ENCODE data around the gene PPIA.
"Not testable (repeated sequence)": the region's sequence is repeated elsewhere in the genome, so short reads cannot be mapped to it uniquely, and the experiment has no call there.

Gene PPIA

GRCh38 chr7:44764665-44765578, 31.6 kb upstream of the PPIA start:
- no peak for DNase-seq

GRCh38 chr7:44765579-44766415, 30.7 kb upstream of the PPIA start:
- DNase-seq, result no peak

- DNase-seq, result no peak
Measured at GRCh38 chr7:44766416-44766801, 30.1 kb upstream of the PPIA start.

DNA sequence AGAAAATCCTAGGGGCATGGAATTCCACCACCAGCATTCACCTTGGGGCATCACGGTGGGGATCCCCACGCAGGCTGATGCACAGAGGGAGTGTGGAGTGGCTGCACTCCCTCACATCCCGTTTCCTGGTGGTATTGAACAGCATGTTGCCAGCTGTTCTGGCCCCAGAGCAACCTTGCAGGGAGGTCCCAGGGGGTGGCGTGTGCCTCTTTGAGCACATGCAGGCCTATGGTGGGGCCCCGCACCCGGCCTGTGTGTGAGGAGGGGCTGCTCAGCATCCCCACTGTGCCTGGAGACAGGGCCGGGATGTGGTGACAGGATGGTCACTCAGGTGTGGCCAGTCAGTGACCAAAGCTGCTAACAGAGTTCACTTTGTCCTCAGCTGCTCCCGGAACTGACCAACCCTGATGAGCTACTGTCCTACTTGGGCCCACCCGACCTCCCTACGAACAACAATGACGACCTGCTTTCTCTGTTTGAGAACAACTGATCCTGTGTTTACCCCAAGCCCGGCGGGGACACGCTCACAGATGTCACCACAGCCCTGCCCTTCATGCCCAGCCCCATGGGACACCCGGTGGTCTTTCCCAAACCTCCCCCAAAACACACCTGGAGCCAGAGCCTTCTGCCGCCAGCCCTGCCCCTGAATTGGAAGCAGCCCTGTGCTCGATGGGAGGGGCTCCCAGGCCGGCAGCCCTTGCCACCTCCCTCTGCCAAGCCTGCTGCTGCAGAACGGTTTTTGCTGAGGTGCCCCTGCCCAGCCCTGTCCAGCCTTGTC, 29.2 kb upstream of the PPIA start:
- DNase-seq, result no peak

DNA sequence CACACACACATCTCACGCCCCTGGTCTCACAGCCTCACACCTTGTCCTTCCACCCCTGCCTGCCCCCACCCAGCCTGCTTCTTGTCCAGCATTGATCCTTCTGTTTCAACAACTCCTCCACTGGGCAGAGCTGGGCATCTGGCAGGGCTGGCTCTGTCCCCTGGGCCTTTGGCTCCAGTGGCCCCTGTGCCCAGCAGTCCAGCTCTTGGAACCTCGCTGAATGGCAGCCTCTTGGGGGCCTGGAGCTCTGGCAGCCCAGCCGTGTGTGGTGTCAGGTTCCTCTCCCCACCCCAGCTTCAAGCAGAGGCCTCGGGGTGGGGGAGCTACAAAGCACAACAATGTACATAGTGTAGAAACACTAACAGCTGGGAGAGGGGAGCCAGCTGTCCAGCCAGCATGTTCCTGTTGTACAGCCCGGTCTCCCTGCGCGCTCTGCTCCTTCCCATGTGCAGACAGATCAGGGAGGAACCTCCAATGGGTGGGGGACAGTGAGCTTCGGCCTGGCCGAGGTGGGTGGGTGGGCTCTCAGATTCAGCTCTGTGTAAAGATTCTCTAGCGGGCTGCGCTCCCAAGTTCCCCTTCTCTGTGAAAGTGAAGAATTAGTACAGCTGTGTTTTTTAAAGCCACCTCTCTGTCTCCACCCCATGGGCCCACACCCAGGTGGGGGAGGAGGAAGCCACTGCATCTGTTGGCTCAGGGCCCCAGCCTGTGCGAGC, 28.4 kb upstream of the PPIA start:
- peak; percentile 80 for DNase-seq

DNA sequence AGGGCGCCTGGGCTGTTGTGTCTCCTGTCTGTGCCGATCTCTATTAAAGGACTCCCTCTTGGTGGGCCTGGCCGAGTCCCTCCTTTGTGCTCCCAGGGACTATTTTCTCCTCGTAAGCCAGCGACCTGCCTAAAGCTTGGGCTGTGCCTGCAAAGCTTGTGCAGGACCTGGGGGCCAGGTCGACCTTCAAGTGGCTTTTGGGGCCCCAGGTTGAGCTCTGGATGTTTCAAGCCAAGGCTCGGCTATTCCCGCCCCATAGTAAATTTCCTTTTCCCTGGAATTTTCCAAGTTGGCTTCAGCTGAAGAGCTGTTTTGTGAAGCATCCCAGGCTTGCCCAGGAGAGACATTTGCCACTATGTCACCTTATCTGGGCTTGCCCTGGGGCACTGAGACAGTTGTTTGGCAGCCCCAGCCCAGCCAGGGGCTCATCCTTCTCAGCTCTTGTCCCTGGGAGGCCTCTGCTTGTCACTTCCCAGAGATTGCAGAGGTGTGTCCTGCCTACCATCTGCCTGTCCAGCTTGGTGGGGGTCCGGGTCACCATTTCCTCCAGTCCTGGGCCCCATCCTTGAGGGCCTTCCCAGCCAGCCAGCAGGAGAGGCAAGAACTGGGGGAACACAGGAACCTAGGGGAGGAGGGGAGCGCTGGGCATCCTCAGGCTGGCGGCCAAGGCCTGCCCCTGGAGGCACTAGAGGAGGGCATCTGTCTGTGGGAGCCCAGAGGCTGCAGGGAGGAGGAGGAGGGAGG, 27.7 kb upstream of the PPIA start:
- DNase-seq, result no peak

DNA sequence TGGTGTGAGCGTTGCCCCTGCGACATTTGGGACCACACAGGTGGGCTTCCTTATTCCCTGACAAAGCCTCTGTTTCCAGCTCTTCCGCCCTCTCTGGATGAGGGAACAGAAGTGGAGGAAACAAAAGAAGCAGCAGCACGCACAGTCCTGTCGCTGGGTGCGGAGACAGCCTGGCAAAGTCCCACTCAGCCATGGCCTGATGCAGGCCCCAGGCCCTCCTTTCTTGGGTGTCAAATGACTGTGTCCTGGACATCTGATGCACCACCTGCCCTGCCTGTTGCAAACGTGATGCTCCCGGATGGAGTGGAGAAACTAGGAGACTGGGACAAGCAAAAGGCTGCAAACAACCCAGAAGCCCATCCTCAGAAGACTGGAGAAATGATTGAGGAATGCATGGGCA, 27.1 kb upstream of the PPIA start:
- no peak for DNase-seq

GRCh38 chr7:44769776-44770294, 26.6 kb upstream of the PPIA start:
- DNase-seq, result peak; percentile 34

DNA sequence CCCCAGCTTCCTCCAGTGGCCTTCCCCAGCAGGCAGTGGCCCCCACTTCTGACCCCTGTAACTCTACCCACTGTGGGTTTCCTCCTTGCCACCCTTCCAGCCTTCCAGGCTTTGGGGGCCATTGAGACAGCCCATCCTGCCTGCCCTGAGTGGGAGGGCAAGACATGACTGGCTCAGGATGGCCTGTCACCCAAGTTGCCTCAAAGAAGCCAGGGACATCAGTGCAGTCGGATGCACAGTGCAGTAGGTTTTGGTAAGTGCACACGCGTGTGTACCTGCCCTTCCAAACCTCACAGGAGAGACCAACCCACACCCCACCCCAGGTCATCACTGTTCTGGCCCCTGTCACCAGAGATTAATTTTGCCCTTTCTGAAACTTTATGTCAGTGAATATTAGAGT, 25.1 kb upstream of the PPIA start:
- DNase-seq, result no peak

- DNase-seq, result no peak
Measured at GRCh38 chr7:44772440-44772839, 24.0 kb upstream of the PPIA start.

- DNase-seq, result no peak
Measured at GRCh38 chr7:44772867-44773266, 23.6 kb upstream of the PPIA start.

DNA sequence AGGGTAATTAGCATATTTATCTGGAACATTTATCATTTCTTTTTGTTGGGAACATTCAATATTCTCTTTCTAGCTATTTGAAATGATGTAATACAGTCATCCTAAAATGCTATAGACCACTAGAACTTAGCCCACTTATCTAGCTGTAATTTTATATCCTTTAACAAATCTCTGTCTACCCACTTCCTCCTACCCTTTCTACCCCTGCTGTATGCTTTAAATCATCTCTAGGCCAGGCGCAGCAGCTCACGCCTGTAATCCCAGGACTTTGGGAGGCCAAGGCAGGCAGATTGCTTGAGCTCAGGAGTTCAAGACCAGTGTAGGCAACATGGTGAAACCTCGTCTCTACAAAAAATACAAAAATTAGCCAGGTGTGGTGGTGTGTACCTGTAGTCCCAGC, 22.0 kb upstream of the PPIA start:
- not testable (repeated sequence) for DNase-seq

GRCh38 chr7:44775383-44776107, 20.9 kb upstream of the PPIA start:
- DNase-seq, result no peak

- no peak for DNase-seq
Measured at GRCh38 chr7:44776211-44776610, 20.3 kb upstream of the PPIA start.

DNA sequence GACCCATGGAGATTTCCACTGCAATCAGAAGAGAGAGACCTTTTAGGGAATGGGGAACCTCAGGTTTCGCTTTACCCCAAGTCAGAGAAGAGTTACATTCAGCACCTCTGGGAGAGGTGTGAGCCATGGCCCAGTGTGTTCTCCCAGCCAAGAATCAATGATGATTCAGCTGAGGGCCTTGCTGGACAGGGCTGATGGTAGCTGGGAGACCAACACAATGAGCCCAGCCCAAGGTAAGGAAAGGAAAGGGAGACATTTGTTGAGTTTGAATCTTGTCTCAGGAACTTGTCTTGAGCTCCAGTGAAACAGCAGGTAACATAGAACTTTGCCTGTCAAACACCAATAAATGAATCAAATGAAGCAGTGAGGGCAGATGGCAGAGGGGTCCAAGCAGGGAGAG, 14.0 kb upstream of the PPIA start:
- DNase-seq, result no peak

- DNase-seq, result no peak
Measured at GRCh38 chr7:44783407-44783806, 13.1 kb upstream of the PPIA start.

GRCh38 chr7:44784364-44784763, 12.1 kb upstream of the PPIA start:
- DNase-seq, result no peak

DNA sequence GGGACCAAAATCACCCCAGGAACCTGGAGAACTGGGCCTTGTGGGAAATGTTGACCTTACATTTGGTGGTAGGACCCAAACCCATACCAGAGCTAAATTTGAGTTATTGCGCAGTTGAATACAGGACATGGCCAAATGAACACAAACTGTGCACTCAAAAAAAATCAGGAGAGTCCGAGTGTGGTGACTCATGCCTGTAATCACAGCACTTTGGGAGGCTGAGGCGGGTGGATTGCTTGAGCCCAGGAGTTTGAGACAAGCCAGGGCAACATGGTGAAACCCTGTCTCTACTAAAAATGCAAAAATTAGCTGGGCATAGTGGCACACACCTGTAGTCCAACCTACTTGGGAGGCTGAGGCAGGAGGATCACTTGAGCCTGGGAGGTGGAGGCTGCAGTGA, 11.3 kb upstream of the PPIA start:
- DNase-seq, result not testable (repeated sequence)

- no peak for DNase-seq
Measured at GRCh38 chr7:44787041-44787440, 9.4 kb upstream of the PPIA start.

- no peak for DNase-seq
Measured at GRCh38 chr7:44787762-44788161, 8.7 kb upstream of the PPIA start.

- no peak for DNase-seq
Measured at GRCh38 chr7:44789990-44790389, 6.5 kb upstream of the PPIA start.

Data from hematopoietic multipotent progenitor cell treated with erythropoietin and hydrocortisone succinate and interleukin-3 and kit ligand, for 8 days (in vitro differentiated cells).